HG03378 (cell line): ENCODE data around the gene KRAS.
A peak's percentile ranks its signal among the peaks of the same experiment; 100 is the strongest.
"Not testable (repeated sequence)": the region's sequence is repeated elsewhere in the genome, so short reads cannot be mapped to it uniquely, and the experiment has no call there.

Experiments
- ATAC-seq: cut with Tn5 transposase; IDR thresholded peaks from one replicate; pipeline ENCODE4 v1.9.1; 2021; ENCODE audit warnings: mild to moderate bottlenecking, moderate library complexity; ENCODE audit not compliant: unreplicated experiment

KRAS gene

GRCh38 chr12:25250744-25251730 lies at the start of gene KRAS:
Gene KRAS, minus strand, starts transcription at chr12:25250929.
- ATAC-seq, result peak; percentile 69

- no peak for ATAC-seq
Measured at GRCh38 chr12:25296381-25296780, 45.7 kb upstream of the KRAS start.

- ATAC-seq, result no peak
Measured at GRCh38 chr12:25295361-25295760, 44.6 kb upstream of the KRAS start.

DNA sequence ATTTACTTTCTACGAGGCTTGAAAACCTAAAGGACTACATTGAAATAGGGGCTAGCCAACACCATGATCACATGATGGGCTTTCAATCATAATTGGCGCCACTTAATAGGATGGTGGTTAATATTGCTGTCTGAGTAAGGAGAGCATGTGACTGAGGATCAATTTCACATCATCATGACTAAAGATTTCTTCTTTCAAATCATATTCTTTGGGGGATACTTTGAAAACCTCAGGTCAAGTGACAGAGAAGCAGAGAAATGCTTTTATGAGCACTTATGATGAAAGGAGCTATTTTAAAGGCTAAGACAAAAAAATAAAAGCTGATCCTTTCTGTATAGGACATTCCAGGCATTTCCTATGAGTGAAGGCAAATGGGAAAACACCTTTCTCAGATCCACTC lies 42.9 kb upstream of the KRAS start:
- no peak for ATAC-seq

GRCh38 chr12:25292810-25293221 lies 42.1 kb upstream of the KRAS start:
- ATAC-seq, result not testable (repeated sequence)

DNA sequence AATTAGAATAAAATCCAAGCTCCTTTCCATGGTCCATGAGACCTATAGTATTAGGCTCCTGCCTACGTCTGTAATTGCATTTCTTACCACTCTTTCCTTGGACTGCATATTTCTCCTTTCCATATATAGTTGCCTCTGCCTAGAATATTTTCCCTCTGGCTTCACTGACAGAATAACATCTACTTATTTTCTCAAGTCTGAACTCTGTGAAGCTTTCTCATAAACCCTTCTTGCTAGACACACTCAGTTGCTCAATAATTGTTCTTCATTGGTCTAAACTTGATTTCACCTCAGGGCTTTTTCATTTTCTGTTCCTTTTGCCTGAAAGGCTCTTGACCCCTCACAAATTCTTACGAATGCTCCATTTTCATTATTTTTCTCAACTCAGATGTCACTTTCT lies 36.9 kb upstream of the KRAS start:
- no peak for ATAC-seq

- ATAC-seq, result no peak
Measured at GRCh38 chr12:25286837-25287236, 36.1 kb upstream of the KRAS start.

DNA sequence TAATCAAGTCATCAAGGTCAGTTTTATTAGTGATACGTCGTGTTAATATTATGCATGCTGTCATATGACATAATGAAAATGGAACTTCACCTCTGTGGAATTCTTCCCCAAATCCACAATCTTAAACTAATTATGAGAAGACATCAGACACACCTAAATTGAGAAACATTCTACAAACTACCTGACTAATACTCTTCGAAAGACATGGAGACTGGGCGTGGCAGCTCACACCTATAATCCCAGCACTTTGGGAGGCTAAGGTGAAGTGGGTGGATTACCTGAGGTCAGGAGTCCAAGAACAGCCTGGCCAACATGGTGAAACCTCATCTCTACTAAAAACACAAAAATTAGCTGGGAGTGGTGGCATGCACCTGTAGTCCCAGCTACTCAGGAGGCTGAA lies 33.3 kb upstream of the KRAS start:
- no peak for ATAC-seq

DNA sequence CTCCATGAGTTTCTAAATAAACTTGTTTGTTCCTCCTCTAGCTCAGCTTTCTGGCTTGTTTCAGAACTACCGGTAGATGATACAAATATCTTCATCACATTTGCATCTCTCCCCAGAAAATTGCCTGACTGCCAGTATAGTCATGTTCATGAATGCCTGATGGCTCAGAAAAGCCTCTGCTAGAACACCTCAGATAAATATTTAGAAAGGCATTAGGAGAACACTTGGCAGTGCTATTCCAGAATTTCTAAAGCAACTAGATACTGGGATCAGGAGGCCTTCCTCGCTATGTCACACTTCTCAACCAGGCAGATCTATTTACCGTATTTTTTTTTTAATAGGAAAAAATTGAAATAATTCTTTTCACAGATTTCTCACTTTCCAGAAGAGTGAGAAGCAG lies 32.3 kb upstream of the KRAS start:
- ATAC-seq, result no peak

GRCh38 chr12:25280082-25280481 lies 29.4 kb upstream of the KRAS start:
- ATAC-seq, result no peak

- no peak for ATAC-seq
Measured at GRCh38 chr12:25278269-25278668, 27.5 kb upstream of the KRAS start.

DNA sequence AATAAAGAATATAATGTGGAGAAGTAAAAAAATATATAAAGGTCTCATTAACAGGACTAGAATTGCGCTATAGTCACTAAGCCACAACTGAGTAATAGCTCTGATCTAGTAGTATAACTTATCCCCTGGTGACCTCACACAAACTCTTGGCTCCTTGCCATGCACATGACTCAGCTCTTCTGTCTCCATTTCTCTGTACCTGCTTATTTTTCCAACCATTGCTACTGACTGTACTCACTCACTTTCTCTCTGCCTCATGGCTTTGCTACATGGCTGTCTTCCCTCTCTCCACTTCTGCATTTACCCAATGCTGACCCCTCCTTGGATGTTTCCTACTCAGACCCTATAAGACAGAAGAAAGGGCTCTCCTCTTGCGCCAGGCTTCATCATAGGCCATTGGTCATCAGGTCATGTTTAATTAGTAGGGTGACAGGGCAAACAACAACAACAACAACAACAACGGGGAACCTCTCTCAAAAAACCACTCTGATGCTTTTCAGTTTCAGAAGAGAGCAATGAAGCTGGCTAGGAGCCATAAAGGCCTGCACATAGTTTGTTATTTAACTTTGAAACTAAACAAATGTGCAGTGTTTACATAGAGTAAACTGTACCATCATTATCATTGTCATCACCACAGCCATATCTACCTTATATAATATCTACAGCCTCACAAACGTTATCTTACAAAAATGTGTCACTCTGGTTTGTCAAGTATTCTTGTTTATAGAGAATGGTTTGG lies 25.6 kb upstream of the KRAS start:
- ATAC-seq, result no peak

- ATAC-seq, result no peak
Measured at GRCh38 chr12:25271486-25272098, 20.9 kb upstream of the KRAS start.

DNA sequence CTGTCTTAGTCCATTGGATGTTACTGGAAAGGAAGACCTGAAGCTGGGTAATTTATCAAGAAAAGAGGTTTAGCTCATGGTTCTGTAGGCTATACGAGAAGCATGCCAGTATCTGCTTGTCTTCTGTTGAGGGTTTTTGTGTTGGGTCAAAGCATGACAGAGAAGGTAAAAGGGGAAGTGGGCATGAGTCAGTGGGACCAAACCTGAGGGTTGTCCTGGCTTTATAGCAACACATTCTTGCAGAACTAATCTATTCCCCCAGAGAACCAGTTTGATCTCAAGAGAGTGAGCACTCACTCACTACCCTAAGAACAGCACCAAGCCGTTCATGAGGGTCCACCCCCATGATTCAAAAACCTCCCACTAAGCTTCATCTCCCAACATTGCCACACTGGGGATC lies 19.0 kb upstream of the KRAS start:
- peak; percentile 86 for ATAC-seq

- ATAC-seq, result no peak
Measured at GRCh38 chr12:25266497-25266896, 15.8 kb upstream of the KRAS start.

DNA sequence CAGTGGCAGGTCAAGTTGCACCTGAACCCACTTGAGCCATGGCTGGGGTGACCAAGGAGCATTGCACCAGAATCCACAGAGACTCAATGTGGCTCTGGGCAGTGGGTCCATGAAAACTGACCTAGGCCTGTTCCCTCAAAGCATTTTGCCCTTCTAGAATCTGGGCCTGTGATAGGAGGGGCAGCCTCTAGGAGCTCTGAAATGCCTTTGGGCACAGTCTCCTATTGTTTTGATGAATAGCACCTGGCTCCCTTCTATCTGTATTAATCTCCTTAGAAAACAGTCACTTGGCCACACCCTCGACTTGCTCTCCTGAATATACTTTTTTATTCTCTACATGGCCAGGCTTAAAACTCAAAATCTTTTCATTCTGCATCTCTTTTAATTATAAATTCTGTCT lies 14.1 kb upstream of the KRAS start:
- no peak for ATAC-seq

- ATAC-seq, result no peak
Measured at GRCh38 chr12:25264114-25264513, 13.4 kb upstream of the KRAS start.

GRCh38 chr12:25263594-25263993 lies 12.9 kb upstream of the KRAS start:
- ATAC-seq, result no peak

- no peak for ATAC-seq
Measured at GRCh38 chr12:25262389-25263074, 11.8 kb upstream of the KRAS start.

GRCh38 chr12:25257590-25258324 lies 7.0 kb upstream of the KRAS start:
- ATAC-seq, result no peak
